ENCODE measurements around the gene DNPEP.

The DNPEP gene

GRCh38 chr2:219362072-219362471 is 25.6 kb downstream of the DNPEP start:
- DNase-seq (ENCODE audit: low read depth): no peak

GRCh38 chr2:219358170-219359075 is 29.3 kb downstream of the DNPEP start:
- no peak for DNase-seq (ENCODE audit: low read depth)

- DNase-seq (ENCODE audit: low read depth): no peak
Observed at GRCh38 chr2:219356834-219357233, 30.9 kb downstream of the DNPEP start.

GRCh38 chr2:219354582-219354981 is 33.1 kb downstream of the DNPEP start:
- no peak for DNase-seq (ENCODE audit: low read depth)

- no peak for DNase-seq (ENCODE audit: low read depth)
Observed at GRCh38 chr2:219353129-219353528, 34.6 kb downstream of the DNPEP start.

- DNase-seq (ENCODE audit: low read depth): peak; percentile 73
Observed at GRCh38 chr2:219352448-219353023, 35.2 kb downstream of the DNPEP start.

GRCh38 chr2:219350710-219351221 is 36.9 kb downstream of the DNPEP start:
- DNase-seq (ENCODE audit: low read depth): peak; percentile 26

GRCh38 chr2:219350215-219350614 is 37.5 kb downstream of the DNPEP start:
- DNase-seq (ENCODE audit: low read depth): no peak

GRCh38 chr2:219344751-219345430 is 42.8 kb downstream of the DNPEP start:
- DNase-seq (ENCODE audit: low read depth): peak; percentile 8

- no peak for DNase-seq (ENCODE audit: low read depth)
Observed at GRCh38 chr2:219335373-219335786, 52.3 kb downstream of the DNPEP start.

GRCh38 chr2:219334076-219334475 is 53.6 kb downstream of the DNPEP start:
- no peak for DNase-seq (ENCODE audit: low read depth)

- DNase-seq (ENCODE audit: low read depth): no peak
Observed at GRCh38 chr2:219332542-219332941, 55.2 kb downstream of the DNPEP start, which contains the start of gene RESP18. Gene RESP18 (minus strand): TSS chr2:219332744.

- peak; percentile 30 for DNase-seq (ENCODE audit: low read depth)
Observed at GRCh38 chr2:219331560-219332213, 56.0 kb downstream of the DNPEP start.

- DNase-seq (ENCODE audit: low read depth): no peak
Observed at GRCh38 chr2:219327719-219328118, 60.0 kb downstream of the DNPEP start.

- DNase-seq (ENCODE audit: low read depth): no peak
Observed at GRCh38 chr2:219325657-219326315, 61.9 kb downstream of the DNPEP start.

GRCh38 chr2:219325136-219325535 is 62.6 kb downstream of the DNPEP start:
- DNase-seq (ENCODE audit: low read depth): no peak

- no peak for DNase-seq (ENCODE audit: low read depth)
Observed at GRCh38 chr2:219323434-219323833, 64.3 kb downstream of the DNPEP start.

All from ELR (cell line).